SU-DHL-6 (cell line): Measurements from ENCODE around the gene TRIM17.

Experiments used
- H2AFZ ChIP-seq: fragments of 200-600 bp; sonication (generic); 2 replicates; pipeline ENCODE4 v1.6.1; 2014; ENCODE audit warnings: low read depth, mild to moderate bottlenecking, moderate library complexity, mixed read lengths, antibody characterized with exemption, low read length; ENCODE audit not compliant: severe bottlenecking
- H3F3A ChIP-seq: fragments of 200-600 bp; shearing (Covaris generic); 2 replicates; pipeline ENCODE4 v1.6.0; 2016; ENCODE audit warnings: antibody characterized with exemption, mild to moderate bottlenecking; ENCODE audit not compliant: insufficient read depth
- H3K27ac ChIP-seq: fragments of 200-600 bp; sonication (generic); 2 replicates; pipeline ENCODE4 v1.5.1; 2016; ENCODE audit warnings: low read depth, mild to moderate bottlenecking, low read length, moderate library complexity, mixed read lengths
- H3K27me3 ChIP-seq: fragments of 200-600 bp; sonication (generic), shearing (Covaris generic); 2 replicates; pipeline ENCODE4 v1.6.0; 2014; ENCODE audit warnings: mild to moderate bottlenecking, low read length
- H3K36me3 ChIP-seq: fragments of 200-600 bp; sonication (generic); 2 replicates; pipeline ENCODE4 v1.6.1; 2014; ENCODE audit warnings: mild to moderate bottlenecking, low read length, mixed read lengths
- H3K4me2 ChIP-seq: fragments of 300-600, 200-600 bp; shearing (Covaris generic), sonication (generic); 2 replicates; pipeline ENCODE4 v1.6.0; 2014; ENCODE audit warnings: low read length, low read depth, mild to moderate bottlenecking; ENCODE audit not compliant: poor library complexity, severe bottlenecking
- H3K4me3 ChIP-seq: fragments of 200-600 bp; sonication (generic); 2 replicates; pipeline ENCODE4 v1.5.1; 2014; ENCODE audit warnings: antibody characterized with exemption, low read length, mild to moderate bottlenecking, mixed read lengths; ENCODE audit not compliant: insufficient read depth, poor library complexity, severe bottlenecking
- H3K79me2 ChIP-seq: fragments of 200-600 bp; sonication (generic); 2 replicates; pipeline ENCODE4 v1.6.1; 2014; ENCODE audit warnings: mild to moderate bottlenecking, low read length, moderate library complexity; ENCODE audit not compliant: insufficient read depth
- H3K9ac ChIP-seq: fragments of 200-600 bp; sonication (generic); 2 replicates; pipeline ENCODE4 v1.7.0; 2014; ENCODE audit warnings: mild to moderate bottlenecking, low read length
- H3K9me2 ChIP-seq: fragments of 200-600 bp; sonication (generic); replicated peaks from 2 replicates; pipeline ENCODE4 v1.6.1; 2014; ENCODE audit warnings: low read length; ENCODE audit not compliant: insufficient read depth
- H3K9me3 ChIP-seq: fragments of 200-600 bp; sonication (generic); 2 replicates; pipeline ENCODE4 v1.6.1; 2014; ENCODE audit warnings: low read length, mixed read lengths; ENCODE audit not compliant: insufficient read depth
- H4K20me1 ChIP-seq: fragments of 200-600 bp; sonication (generic); 2 replicates; pipeline ENCODE4 v1.6.1; 2014; ENCODE audit warnings: low read depth, mild to moderate bottlenecking, antibody characterized with exemption, low read length, moderate library complexity, mixed read lengths
- CTCF ChIP-seq: fragments of 200-600 bp; sonication (generic); IDR thresholded peaks from one replicate; pipeline ENCODE4 v1.5.1; 2017; ENCODE audit warnings: antibody characterized with exemption, mild to moderate bottlenecking, low read length, moderate library complexity; ENCODE audit not compliant: insufficient read depth, poor library complexity, severe bottlenecking
- EZH2phosphoT487 ChIP-seq: fragments of 200-600 bp; sonication (generic), shearing (Covaris generic); conservative IDR thresholded peaks from 2 replicates; pipeline ENCODE4 v1.6.1; 2018; ENCODE audit warnings: mild to moderate bottlenecking, antibody characterized with exemption, low read length, moderate library complexity, mixed read lengths

The TRIM17 gene

GRCh38 chr1:228362141-228362883 is 54.3 kb downstream of the TRIM17 start:
- TF ChIP-seq EZH2phosphoT487 (no peak), CTCF (no peak)
- no peaks in the 10 kb centered on the region for H3K9me2 ChIP-seq
- no peaks in the 10 kb centered on the region for H3K79me2 ChIP-seq
- no peak overlapping the region for H3K4me2 ChIP-seq
- no peaks in the 10 kb centered on the region for H3F3A ChIP-seq
- H3K27ac ChIP-seq: no peak overlapping the region
- H3K27me3 ChIP-seq: no peaks in the 10 kb centered on the region
- no peak overlapping the region for H3K4me3 ChIP-seq
- H2AFZ ChIP-seq: no peak overlapping the region
- no peaks in the 10 kb centered on the region for H3K9me3 ChIP-seq
- no peaks in the 10 kb centered on the region for H3K36me3 ChIP-seq
- no peak overlapping the region for H3K9ac ChIP-seq
- H4K20me1 ChIP-seq: no peaks in the 10 kb centered on the region

- no peaks in the 10 kb centered on the region for H4K20me1 ChIP-seq
Measured at GRCh38 chr1:228361314-228362140, 55.1 kb downstream of the TRIM17 start.

GRCh38 chr1:228360533-228361313 is 55.9 kb downstream of the TRIM17 start:
- H3F3A ChIP-seq: no peaks in the 10 kb centered on the region
- no peaks in the 10 kb centered on the region for H3K79me2 ChIP-seq
- H3K9me3 ChIP-seq: no peaks in the 10 kb centered on the region
- no peaks in the 10 kb centered on the region for H3K9me2 ChIP-seq
- TF ChIP-seq CTCF (no peak), EZH2phosphoT487 (no peak)
- no peak overlapping the region for H2AFZ ChIP-seq
- H3K27me3 ChIP-seq: no peaks in the 10 kb centered on the region
- no peaks in the 10 kb centered on the region for H3K36me3 ChIP-seq
- no peaks in the 10 kb centered on the region for H4K20me1 ChIP-seq
- no peak overlapping the region for H3K27ac ChIP-seq
- no peak overlapping the region for H3K9ac ChIP-seq
- H3K4me2 ChIP-seq: no peak overlapping the region
- no peak overlapping the region for H3K4me3 ChIP-seq

More at GRCh38 chr1:228361314-228362140, 55.1 kb downstream of the TRIM17 start:
- Histone ChIP-seq H3F3A (no peaks in the 10 kb centered on the region), H3K9me3 (no peaks in the 10 kb centered on the region), H3K79me2 (no peaks in the 10 kb centered on the region), H2AFZ (no peak overlapping the region), H3K4me3 (no peak overlapping the region), H3K36me3 (no peaks in the 10 kb centered on the region), H3K9ac (no peak overlapping the region), H3K4me2 (no peak overlapping the region), H3K9me2 (no peaks in the 10 kb centered on the region), H3K27me3 (no peaks in the 10 kb centered on the region), H3K27ac (no peak overlapping the region)
- TF ChIP-seq EZH2phosphoT487 (no peak), CTCF (no peak)
